Measurements from ENCODE around the gene VPS33A.

- TF ChIP-seq MAX (IDR thresholded peaks at IDR 0.05) (no peak), CTCF (IDR thresholded peaks at IDR 0.05) (no peak), ZC3H11A (IDR thresholded peaks at IDR 0.05) (no peak), MAZ (IDR thresholded peaks at IDR 0.05; ENCODE audit: borderline replicate concordance, low read depth, low read length) (no peak), SMC3 (IDR thresholded peaks at IDR 0.05) (no peak)
These were observed 76.4 kb downstream of the VPS33A start for GRCh38 chr12:122189626-122190475.

All from A549 (cell line).